ENCODE data around the gene TNIK.

TNIK gene

DNA sequence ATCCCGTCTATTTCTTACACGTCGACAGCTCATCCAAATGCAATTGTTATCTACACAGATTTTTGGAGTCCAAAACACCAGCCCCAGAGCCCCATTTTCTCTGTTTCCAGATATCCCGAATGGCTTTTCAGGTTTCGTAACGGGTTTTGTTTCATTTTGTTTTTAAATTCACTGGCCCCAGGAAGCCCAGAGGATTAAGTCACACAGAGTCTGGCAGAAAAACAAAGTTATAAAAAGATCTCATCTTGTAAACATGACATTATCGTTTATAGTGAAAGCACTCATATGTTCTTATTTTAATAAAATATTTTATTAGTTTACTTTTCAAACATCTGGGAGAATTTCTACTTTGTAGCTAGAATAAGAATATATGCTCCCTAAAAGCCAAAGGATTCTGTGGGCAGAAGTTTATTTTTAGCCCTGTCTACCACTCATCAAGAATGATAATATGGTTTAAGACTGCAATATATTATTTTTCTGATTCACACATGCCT, 284.4 kb downstream of the TNIK start:
- no peak for DNase-seq (ENCODE audit: low read depth in 2 of 3, low spot score in 2 of 3)

DNA sequence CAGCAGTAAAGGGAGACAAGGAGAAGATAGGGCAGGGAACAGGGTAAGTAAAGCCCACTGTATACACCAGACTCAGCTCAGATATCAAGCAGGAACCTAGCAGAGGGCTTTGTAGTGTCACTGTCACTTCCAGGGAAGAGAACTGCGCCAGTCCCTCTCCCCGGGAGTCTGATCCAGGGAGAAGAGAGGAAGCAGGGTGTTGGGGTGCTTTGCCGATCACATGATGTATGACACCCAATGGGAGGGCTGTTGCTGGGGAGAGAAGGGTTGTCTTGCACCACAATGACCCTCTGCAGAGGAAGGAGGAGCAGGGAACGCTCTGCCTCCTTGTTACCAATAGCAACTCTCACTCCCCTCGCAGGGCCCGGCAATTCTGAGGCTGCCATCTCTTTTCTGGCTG, 286.5 kb downstream of the TNIK start:
- no peak for DNase-seq (ENCODE audit: low read depth in 2 of 3, low spot score in 2 of 3)

DNA sequence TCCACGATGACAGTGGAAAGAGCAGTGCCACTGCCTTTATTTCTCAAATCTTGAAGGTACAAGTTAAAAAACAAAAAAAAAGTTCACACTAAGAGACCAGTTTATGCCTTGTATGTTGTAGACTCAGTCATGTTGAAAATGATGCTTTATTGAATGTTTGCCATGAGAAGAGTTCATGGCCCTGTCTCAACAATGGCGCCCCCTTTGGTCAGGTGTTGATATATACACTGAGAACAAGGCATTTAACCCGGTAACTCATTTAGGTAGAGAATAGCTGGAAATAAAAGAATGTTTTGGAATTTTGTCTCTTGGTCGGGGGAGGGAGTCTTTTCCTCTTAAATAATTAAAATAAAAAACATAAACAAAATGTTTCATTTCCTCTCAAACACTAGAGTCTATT, 288.1 kb downstream of the TNIK start:
- DNase-seq (ENCODE audit: low read depth in 2 of 3, low spot score in 2 of 3): no peak

DNA sequence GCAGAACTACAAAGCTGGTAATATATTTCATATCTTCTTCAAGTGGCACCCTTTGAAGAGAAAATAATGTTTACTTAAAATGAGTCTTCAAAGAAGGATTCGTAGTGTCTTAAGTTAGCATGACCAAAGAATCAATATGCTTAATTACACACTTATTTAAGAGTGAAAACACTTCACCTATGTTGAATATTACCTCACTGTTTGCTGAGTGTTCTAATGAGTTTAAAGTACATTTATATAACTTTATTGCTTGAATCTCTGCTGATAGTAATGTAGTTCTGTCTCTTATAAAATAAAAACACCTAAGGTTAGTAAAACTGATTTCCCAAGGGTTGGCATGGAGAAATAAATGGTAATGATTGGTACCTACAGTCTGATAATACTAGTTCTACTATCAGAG, 290.3 kb downstream of the TNIK start:
- no peak for DNase-seq (ENCODE audit: low read depth in 2 of 3, low spot score in 2 of 3)

DNA sequence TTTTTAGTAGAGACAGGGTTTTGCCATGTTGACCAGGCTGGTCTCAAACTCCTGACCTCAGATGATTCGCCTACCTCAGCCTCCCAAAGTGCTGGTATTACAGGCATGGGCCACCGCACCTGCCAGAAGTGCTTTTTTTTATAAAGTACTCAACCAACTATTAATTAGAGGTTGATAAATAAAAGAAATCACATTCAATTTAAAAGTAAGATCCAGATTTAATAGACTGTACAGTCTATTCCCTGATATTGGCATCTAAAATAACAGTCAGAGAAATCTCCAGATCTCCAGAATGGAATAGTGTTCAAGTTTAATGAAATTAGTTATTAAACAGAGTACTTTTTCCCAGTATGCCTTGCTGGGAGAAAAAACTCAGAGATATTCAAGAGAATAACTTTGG, 290.8 kb downstream of the TNIK start:
- no peak for DNase-seq (ENCODE audit: low read depth in 2 of 3, low spot score in 2 of 3)

DNA sequence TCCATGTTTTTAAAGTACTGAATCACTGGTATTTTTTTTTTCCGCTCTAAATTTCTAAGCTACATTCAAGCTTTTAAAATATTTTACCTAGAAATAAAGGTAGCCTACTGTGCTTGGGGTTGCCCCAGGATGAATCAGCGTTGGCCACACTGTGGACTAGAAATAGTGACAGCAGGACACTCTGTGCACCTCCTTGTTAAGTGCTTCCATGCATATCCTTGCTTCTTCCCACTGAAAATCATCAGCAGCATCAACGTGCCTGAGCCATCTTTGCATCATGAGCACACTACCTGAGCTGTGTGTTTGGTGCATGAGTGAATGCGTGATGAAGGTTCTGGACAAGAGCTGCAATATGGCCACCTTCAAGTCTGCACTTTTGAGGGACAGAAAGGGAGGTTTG, 291.7 kb downstream of the TNIK start:
- DNase-seq (ENCODE audit: low read depth in 2 of 3, low spot score in 2 of 3): no peak

DNA sequence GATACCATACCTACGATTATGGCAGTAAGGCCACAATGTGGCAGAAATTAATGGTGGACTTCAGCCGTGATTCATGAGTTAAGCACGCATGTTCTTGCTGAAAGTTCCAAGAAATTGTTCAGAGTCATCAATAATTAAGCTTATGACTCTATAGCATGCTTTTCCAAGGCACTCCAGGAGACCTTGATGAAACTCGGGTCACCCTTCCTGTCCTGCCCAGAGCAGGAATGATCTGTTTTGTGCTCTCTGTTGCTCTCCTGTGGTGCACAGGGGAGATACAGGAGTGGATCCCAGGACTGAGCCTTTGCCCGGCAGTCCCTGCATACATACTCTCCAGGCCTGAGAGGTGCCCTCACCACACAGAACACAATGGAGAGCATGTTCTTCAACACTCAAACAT, 292.1 kb downstream of the TNIK start:
- DNase-seq (ENCODE audit: low read depth in 2 of 3, low spot score in 2 of 3): no peak

DNA sequence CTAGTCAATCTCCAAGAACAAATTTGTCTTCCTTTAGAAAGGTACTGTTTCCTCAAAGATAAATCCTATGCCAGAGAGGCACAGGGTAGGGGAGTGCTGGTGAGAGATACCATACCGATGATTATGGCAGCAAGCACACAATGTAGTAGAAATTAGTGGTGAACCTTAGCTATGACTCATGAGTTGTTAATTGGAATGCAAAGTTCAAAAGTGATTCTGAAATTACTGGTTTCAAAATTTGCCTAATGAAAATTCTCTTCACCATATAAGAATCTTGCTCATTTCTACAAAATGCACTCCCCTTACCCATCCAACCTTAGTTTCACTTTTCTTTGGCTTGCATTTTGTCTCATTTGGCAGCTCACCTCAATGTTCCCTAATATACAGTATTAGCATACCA, 294.2 kb downstream of the TNIK start:
- no peak for DNase-seq (ENCODE audit: low read depth in 2 of 3, low spot score in 2 of 3)

DNA sequence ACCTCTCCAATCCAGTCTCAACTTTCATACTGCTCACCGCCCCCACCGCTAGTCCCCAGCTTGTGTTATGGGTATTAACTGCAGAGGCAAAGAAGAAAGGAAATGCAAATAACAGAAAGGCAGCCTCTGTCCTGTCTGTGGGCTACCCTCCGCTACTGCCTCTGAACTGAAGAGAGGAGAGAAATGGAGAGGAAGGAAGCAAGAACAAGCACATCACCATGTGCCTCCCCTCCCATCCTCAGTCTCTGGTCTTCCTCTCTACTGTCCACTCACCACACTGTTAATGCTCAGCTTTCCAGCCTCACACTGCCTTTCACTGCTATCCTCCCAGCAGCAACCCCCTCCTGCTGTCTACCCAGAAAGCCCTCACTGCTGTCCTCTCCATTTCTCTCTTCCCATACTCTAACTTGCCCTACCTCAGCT, 294.7 kb downstream of the TNIK start:
- no peak for DNase-seq (ENCODE audit: low read depth in 2 of 3, low spot score in 2 of 3)

DNA sequence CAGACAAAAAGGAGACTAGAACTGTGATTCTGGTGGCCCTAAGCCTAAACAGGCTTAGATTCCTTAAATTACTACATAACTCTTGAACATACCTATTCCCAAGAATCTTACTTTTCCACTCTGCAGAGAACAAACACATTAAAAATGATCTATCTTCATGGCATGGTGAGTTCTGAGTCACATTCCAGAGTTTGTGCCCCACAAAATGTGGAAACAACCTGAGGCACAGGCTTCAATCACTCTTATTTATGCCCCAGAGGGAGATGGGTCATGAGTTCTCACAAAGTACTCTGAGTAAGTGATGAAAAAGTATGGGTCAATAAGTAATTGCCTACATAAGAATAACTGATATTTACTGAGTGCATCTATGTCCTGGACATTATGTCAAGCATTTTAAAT, 296.1 kb downstream of the TNIK start:
- DNase-seq (ENCODE audit: low read depth in 2 of 3, low spot score in 2 of 3): no peak

DNA sequence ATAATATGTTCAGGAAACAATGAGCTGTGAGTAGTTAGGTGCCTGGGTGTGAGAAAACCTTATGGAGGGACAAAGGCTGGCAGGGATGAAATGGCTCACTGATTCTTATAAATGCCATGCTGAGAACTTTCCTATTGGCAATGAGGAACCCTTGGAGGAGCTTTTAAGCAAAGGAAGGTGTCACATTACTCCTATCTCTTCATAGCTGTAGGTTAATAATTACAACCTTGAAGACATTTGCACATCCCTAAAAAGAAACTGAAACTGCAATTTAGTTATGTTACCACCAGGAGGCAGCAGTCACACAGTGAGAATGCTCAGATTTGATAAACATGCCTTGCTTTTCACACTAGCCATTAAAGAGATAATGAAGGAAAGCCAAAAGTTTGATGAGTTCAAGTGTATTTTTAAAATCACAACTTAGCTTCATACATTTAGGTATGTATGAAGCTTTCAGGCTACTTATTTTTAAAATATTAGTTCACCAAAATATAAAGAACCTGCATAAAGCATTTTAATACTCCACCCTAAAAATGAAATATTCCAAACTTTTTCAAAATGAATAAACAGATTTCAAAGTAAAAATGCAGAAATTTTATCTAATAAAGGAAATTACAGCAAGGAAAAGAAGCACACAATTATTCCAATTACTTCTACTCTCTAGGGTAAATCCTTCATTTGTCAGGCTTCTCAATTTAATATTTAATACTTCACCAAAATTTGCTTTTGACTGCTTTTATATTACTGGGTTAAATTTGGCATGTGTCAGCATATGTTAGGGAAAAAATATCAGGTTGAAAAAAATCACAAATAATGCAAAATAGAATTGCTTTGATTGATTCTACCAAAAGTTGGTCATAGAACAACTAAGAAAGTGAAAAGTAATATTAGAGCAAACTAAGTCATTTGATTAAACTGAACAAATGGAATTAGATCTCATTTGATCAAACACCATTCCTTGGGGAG, 296.8 kb downstream of the TNIK start:
- DNase-seq (ENCODE audit: low read depth in 2 of 3, low spot score in 2 of 3): no peak

DNA sequence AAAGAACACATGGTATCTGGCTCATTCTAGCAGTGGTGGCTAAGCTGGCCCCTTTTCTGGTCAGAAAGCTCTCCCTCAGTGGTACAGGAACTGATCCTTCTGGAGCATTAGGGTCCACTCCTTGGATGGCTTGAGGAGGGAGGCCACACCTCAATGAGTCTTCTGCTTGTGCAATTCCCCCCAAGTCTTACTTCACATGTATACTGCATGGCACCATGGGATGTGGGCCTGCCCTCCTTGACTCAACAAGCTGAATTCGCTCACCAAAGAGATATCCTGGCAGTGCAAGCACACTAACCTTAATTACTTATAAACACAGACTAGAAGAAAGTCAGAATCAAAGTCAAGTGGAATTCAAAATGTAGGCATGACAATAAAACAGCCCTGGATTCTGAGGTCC, 299.9 kb downstream of the TNIK start:
- no peak for DNase-seq (ENCODE audit: low read depth in 2 of 3, low spot score in 2 of 3)

DNA sequence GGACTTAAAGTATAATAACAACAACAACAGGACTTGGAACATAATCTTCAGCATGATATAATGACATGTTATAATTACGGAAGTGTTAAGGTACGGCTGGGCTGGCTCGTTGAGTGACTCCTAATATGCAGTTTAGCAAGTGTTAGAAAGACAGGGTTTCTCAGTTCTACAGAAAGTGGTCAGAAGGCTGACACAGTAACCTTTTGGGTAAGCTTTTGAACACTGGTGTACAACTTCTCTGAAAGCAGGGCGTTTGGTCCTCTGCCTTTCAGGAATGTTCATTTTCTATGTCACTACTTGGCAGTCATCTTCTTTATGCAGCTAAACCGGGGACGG, 300.4 kb downstream of the TNIK start:
- DNase-seq (ENCODE audit: low read depth in 2 of 3, low spot score in 2 of 3): no peak

DNA sequence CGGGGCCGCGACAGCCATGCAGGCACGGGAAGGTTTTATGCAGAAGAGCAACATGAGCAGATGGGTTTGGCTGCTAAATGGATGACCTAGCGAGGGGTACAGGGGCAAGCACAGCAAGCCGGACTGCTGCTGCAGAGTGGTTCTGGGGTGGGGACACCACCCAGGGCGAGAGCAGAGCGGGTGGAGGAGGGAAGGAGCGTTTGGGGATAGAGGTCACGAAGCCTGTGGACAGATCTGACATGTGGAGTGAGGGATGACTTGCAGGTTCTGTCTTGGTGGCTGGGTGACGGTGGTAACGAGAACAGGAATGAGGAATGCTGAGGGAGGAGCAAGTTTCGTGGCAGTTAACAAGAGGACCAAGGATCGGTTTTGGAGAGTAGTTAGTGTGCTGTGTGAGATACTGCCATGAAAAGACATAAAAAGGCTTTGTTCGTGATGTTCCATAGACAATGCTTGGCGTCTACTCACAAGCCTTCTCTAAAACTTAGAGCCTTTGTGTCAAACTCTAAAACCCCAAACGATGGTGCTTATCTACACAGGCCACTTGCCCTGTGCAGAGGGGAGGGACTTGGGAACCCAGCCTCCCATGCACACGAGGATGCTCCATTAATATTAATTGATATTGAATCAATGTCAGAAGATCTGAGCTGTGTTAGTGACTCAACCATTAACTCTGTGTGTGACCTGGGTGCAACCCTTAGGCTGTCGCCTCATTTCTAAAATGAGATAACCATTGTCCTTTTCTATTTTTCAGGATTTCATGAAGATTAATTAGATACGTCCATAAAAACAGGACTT, 301.0 kb downstream of the TNIK start:
- DNase-seq (ENCODE audit: low read depth in 2 of 3, low spot score in 2 of 3): no peak

DNA sequence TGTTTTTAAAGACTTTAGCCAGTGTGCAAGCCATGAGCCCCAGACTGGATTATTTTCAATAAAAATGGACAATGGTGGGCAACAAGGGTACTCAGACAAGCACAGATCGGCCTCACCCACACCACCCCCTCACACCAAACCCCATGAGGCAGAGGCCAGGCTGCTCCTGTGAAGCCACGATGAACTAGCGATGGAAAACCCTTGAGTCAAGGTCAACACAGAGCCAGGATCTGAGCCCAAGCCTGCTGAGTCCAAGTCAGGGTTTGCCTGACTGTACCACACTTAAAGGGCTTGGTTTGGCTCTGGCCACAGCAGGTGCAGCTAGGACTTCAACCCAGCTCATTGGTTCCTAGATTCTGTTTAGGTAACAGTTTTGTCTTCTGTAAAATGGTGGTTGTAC, 302.2 kb downstream of the TNIK start:
- no peak for DNase-seq (ENCODE audit: low read depth in 2 of 3, low spot score in 2 of 3)

DNA sequence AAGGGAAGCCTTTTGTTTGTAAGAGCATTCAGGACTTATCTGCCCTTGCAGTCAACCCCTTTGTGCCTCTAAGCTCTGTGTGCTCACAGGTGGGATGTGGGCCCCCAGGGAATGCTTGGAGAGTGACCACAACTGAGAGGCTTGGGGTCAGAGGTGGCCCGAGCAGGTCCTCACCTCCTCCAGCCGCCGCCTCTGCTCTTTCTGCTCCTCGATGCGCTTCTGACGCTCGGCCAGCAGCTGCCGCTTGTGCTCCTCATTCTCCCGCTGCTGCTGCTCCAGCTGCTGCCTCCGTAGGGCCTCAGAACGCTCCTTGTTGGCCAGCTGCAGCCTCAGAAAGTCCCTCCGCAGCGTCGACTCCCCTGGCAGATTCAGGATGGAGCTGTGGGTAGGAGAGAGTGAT, 302.9 kb downstream of the TNIK start:
- no peak for DNase-seq (ENCODE audit: low read depth in 2 of 3, low spot score in 2 of 3)

DNA sequence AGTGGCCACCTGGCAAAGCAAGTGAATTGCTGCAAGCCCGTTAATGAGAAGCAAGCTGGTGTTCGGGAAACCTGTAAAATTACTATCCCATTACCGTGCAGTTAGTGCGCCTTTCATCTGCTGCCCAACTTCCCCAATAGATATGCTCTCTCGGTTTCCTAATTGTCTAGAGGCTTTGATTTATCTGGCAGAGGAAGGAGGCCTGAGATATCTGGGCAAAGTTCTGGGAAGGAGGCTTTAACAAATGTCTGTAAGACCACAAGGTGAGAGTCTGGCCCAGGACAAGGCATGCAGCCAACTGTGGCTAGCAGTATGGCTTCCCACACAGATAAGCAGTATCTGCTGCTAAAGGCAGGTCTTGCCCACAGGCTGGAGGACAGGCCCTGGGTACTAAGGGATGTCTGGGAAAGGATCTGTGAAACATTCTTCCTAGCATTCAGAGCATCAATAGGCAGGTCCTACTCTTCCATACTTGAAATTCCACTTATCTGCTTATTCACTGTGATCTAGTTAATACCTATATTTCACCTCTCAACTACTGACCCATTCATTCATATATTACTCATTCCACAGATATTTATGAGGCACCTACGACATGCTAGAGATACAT, 303.7 kb downstream of the TNIK start:
- DNase-seq (ENCODE audit: low read depth in 2 of 3, low spot score in 2 of 3): no peak

DNA sequence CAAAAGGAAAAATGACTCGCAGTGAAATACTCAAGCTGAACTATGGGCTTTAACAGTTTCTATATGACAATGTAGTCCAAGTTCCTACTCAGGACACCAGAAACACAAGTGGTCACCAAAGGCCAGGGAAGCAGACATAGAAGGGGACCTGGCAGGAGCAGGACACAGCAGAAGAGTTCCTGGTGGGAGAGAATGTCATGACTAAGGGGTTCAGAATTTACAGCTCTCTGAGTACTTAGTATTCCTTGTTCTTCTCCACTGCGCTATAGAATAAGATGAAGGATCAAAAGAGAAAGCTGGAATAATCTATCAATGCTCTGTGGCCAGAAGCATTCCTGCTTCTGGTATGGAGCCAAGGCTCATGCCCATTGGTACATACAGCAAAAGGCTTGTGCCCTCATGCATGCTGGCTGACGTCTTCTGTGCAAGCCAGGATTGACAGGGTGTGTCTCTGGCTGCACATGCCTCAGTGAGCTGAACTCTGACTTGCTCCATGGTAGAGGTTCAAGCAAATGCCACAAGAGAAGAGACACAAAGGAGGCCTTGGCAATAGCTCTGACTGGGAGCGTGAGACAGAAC, 305.0 kb downstream of the TNIK start:
- no peak for DNase-seq (ENCODE audit: low read depth in 2 of 3, low spot score in 2 of 3)

DNA sequence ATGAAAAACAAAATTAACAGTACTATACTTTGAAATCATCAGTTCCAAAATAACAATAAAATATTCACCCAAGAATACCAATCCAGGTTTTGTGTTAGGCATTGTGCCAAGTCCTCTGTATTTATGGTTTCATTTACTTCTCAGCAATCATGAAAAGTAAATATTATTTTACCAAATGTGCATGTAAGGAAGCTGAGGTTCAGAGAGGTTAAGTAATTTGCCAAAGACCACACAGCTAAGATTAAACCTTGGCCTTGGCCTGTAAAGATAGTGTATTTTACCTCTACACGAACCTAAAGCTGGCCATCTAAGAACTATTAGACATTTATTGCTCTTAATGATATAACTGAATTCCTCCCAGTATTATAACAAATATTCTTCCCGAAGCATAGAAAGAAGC, 309.3 kb downstream of the TNIK start:
- no peak for DNase-seq (ENCODE audit: low read depth in 2 of 3, low spot score in 2 of 3)

DNA sequence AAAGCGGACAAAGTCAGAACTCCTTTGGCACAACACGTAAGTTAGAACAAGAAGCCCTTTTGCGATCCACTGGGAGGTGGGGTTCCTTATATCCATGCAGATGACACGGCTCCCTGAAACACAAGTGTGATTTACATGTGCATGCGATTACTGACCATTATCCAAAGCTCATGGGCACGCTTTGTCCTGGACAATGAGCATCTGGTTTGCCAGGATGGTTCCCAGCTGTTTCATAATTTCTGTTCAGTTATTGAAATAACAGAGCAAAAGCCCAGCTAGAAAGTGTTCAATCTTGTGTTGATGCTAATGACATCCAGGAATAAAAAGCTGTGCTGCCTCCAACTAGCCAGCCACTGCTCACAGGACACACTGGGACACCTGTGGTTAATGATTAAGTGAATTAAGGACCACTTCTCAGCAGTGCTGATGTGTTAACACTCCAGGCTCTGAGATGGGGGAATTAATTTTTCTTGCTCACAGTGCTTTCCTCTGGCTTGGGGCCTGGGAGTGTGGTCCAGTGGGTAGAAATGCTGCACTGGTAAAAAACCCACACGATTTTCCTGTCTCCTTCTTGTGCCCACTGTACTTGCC, 310.6 kb downstream of the TNIK start:
- no peak for DNase-seq (ENCODE audit: low read depth in 2 of 3, low spot score in 2 of 3)

DNA sequence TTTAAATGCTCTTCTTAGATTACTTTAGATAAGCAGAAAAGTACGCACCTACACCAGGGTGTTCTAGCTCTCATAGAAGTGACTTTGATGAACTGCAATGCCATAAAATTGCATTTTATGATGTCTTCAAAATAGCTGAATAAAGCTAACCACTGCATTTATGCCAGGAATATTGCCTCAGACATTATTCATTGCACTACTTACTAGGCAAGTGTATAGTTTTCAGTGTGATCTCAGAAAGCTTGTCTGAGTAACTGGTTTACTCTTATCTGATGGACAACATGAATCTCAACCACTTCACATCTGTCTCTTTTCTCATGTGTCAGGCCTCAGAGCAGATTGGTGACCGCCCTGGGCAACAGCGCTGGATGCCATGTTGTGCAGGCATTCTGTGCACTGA, 314.4 kb downstream of the TNIK start:
- no peak for DNase-seq (ENCODE audit: low read depth in 2 of 3, low spot score in 2 of 3)

Measured in activated CD8-positive, alpha-beta memory T cell treated with anti-CD3 and anti-CD28 coated beads for 48 hours (primary cell).